ENCODE measurements around the gene ZNF70. TPM values are rescaled to one million over a fixed set of nuclear protein-coding genes. Genes with fewer than 3 reads are reported as not detected.

Gene ZNF70
- total RNA-seq, 1 experiment from 2014 or later = 3.2 TPM

- Histone ChIP-seq H3K4me3 (replicated peaks in 1 of 2; ENCODE audit: low read depth in 1 of 2, low read length in 2 of 2) (no peak overlapping the region), H3K36me3 (ENCODE audit: control insufficient read depth in 1 of 2, insufficient read depth in 2 of 2, low read length in 2 of 2) (peaks cover 7 to 18% of the 10 kb centered on the region in 2 experiments; a peak in 3 of 4 replicates), H3K9me3 (ENCODE audit: control insufficient read depth in 1 of 2, insufficient read depth in 1 of 2, low read depth in 1 of 2, low read length in 2 of 2) (no peaks in the 10 kb centered on the region), H3K4me1 (ENCODE audit: control insufficient read depth in 1 of 2, insufficient read depth in 2 of 2, low read length in 2 of 2) (peaks cover 26 to 67% of the 10 kb centered on the region in 2 experiments), H3K27me3 (ENCODE audit: insufficient read depth, low read length) (no peaks in the 10 kb centered on the region), H3K9me2 (ENCODE audit: insufficient read depth) (no peaks in the 10 kb centered on the region), H3K4me2 (ENCODE audit: low read length) (0 out of 2 replicates have a peak overlapping the region, but pooled peaks have one; percentile 100), H3K27ac (ENCODE audit: low read depth, low read length) (peak overlapping the region; percentile 10; the same call in 1 of the 2 replicates), H2AFZ (ENCODE audit: low read depth, low read length, poor library complexity, severe bottlenecking) (no peak overlapping the region), H3K9ac (ENCODE audit: low read length) (no peak overlapping the region), H4K20me1 (ENCODE audit: insufficient read depth) (no peaks in the 10 kb centered on the region), H3K79me2 (ENCODE audit: insufficient read depth, low read length) (peaks cover 32% of the 10 kb centered on the region)
- POLR2A ChIA-PET = interaction anchor here (1.0 kb wide), 1 partner anchor 16 kb away, joined by 4 read pairs; no protein-coding TSS in a partner anchor
- intact Hi-C loops (cut with micrococcal nuclease) = loop anchor here (5.0 to 10.0 kb wide), 2 partner anchors 78 to 185 kb away; no protein-coding TSS in a partner anchor
- no peak for ATAC-seq
- CTCF ChIA-PET = interaction anchor here (0.9 to 2.2 kb wide), 3 partner anchors 17 to 80 kb away, joined by 3 to 6 read pairs (median 4); partner anchors contain the start of gene SMARCB1
- TF ChIP-seq TCF7L2 (IDR thresholded peaks at IDR 0.05; ENCODE audit: borderline replicate concordance, extremely low read depth, insufficient read depth, insufficient read length) (no peak), MAX (IDR thresholded peaks at IDR 0.05) (no peak), POLR2AphosphoS5 (IDR thresholded peaks at IDR 0.05; ENCODE audit: low read depth, low read length) (no peak), FOSL1 (IDR thresholded peaks at IDR 0.05; ENCODE audit: low read depth) (no peak), EGR1 (IDR thresholded peaks at IDR 0.05; ENCODE audit: low read depth) (no peak), ELF1 (IDR thresholded peaks at IDR 0.05; ENCODE audit: borderline replicate concordance, low read depth) (no peak), ATF3 (IDR thresholded peaks at IDR 0.05) (no peak), YY1 (IDR thresholded peaks at IDR 0.05; ENCODE audit: extremely low read depth, insufficient replicate concordance, low read depth, low read length) (no peak), EZH2 (IDR thresholded peaks at IDR 0.05) (no peak), SRF (IDR thresholded peaks at IDR 0.05; ENCODE audit: low read depth) (no peak), CEBPB (IDR thresholded peaks at IDR 0.05; ENCODE audit: low read depth) (no peak), EZH2phosphoT487 (IDR thresholded peaks at IDR 0.05; ENCODE audit: borderline replicate concordance) (no peak), RAD21 (IDR thresholded peaks at IDR 0.05; ENCODE audit: low read depth) (no peak), JUND (IDR thresholded peaks at IDR 0.05) (no peak), ZNF274 (IDR thresholded peaks at IDR 0.05; ENCODE audit: low read depth, low read length) (no peak), POLR2A (IDR thresholded peaks at IDR 0.05; ENCODE audit: borderline replicate concordance, extremely low read depth, insufficient read depth, insufficient read length) (no peak), SIN3A (IDR thresholded peaks at IDR 0.05; ENCODE audit: low read depth) (no peak), REST (IDR thresholded peaks at IDR 0.05; ENCODE audit: low read depth) (no peak), SP1 (IDR thresholded peaks at IDR 0.05; ENCODE audit: low read depth) (no peak), CBX3 (IDR thresholded peaks at IDR 0.05; ENCODE audit: low read depth) (no peak)
- RAD21 ChIA-PET (ENCODE audit: low non-redundant PET in 1 of 2, low total read pairs in 2 of 2, uncharacterized antibody in 2 of 2, unreplicated experiment in 2 of 2) = no interaction called here
- DNase-seq (ENCODE audit: low read depth, low spot score) = no peak
- no TSS peak for BruUV-seq (replicated peaks)
These were observed 18.5 kb upstream of the ZNF70 start for GRCh38 chr22:23769321-23769965.
